ENCODE results near the gene CYTL1.

CYTL1 gene

GRCh38 chr4:4981427-4981826 is 37.8 kb downstream of the CYTL1 start:
- TF ChIP-seq, protein P1, sequence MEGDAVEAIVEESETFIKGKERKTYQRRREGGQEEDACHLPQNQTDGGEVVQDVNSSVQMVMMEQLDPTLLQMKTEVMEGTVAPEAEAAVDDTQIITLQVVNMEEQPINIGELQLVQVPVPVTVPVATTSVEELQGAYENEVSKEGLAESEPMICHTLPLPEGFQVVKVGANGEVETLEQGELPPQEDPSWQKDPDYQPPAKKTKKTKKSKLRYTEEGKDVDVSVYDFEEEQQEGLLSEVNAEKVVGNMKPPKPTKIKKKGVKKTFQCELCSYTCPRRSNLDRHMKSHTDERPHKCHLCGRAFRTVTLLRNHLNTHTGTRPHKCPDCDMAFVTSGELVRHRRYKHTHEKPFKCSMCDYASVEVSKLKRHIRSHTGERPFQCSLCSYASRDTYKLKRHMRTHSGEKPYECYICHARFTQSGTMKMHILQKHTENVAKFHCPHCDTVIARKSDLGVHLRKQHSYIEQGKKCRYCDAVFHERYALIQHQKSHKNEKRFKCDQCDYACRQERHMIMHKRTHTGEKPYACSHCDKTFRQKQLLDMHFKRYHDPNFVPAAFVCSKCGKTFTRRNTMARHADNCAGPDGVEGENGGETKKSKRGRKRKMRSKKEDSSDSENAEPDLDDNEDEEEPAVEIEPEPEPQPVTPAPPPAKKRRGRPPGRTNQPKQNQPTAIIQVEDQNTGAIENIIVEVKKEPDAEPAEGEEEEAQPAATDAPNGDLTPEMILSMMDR (IDR thresholded peaks at IDR 0.05; ENCODE audit: low read depth, low read length, missing control alignments), result no peak
- no peak overlapping the region for H3K4me3 ChIP-seq (ENCODE audit: low read depth, low read length)
- no peak for DNase-seq (ENCODE audit: low read depth)
- in situ Hi-C loops (cut with HindIII; ENCODE audit: low sequenced_read_pairs), result no loop called here

DNA sequence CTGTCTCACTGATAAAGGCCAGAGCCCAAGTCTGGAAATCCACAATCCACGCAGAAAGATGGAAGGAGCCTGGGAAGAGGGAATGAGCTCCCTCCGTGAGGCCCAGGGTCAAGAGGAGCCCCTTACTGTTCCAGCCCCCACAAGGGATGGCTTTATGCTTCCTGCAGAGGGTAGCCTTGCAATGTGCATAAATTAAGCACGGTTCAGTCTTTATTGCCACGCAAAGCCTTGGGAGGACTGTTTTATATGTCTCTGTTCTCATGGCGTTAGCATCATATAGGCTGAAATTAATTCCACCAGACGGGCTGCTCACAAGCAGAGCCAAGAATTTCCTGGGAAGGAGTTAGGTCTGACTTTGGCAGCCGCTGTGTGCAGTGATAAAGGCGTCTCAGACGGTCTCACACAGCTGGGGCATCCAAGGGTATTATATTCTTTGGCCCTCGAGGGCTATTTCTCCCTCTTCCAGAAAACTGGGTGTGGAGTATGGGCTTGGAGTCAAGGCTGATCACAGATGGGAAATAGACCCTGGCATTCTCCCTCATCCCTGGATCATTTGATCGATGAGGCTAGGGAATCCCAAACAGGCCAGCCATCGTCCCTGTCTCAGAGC is 38.5 kb downstream of the CYTL1 start:
- H3K4me3 ChIP-seq (ENCODE audit: low read depth, low read length), result no peak overlapping the region
- TF ChIP-seq, protein P1 (IDR thresholded peaks at IDR 0.05; ENCODE audit: low read depth, low read length, missing control alignments), result no peak
- DNase-seq (ENCODE audit: low read depth), result no peak
- in situ Hi-C loops (cut with HindIII; ENCODE audit: low sequenced_read_pairs), result no loop called here

DNA sequence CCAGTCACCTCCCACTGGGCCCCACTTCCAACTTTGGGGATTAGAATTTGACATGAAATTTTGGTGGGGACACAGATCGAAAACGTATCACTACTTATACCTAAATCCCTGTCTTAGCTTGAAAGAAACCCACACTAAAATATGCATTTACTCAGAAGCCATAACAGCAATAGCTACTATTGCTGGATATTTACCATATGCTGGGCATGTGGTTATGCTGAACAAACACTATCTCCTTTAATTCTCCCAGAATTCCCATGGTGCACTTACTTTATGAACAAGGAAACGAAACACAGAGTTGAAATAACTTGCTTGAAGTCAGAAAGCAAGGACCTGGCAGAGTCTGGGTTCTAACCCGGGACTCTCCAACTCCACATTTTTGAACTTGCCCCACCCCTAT is 39.3 kb downstream of the CYTL1 start:
- no peak overlapping the region for H3K4me3 ChIP-seq (ENCODE audit: low read depth, low read length)
- in situ Hi-C loops (cut with HindIII; ENCODE audit: low sequenced_read_pairs), result no loop called here
- DNase-seq (ENCODE audit: low read depth), result no peak

DNA sequence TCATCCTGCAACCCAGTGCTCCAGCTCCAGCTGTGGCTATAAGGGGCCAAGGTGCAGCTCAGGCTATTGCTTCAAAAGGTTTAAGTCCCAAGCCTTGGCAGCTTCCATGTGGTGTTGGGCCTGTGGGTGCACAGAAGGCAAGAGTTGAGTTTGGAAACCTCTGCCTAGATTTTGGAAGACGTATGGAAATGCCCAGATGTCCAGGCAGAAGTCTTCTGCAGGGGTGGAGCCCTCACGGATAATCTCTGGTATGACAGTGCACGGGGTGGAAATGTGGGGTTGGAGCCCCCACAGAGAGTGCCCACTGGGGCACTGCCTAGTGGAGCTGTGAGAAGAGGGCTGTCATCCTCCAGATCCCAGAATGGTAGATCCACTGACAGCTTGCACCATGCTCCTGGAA is 44.5 kb downstream of the CYTL1 start:
- in situ Hi-C loops (cut with HindIII; ENCODE audit: low sequenced_read_pairs), result no loop called here
- H3K4me3 ChIP-seq (ENCODE audit: low read depth, low read length), result no peak overlapping the region
- TF ChIP-seq, protein P1 (IDR thresholded peaks at IDR 0.05; ENCODE audit: low read depth, low read length, missing control alignments), result no peak
- no peak for DNase-seq (ENCODE audit: low read depth)

More for the DNA sequence above, 39.3 kb downstream of the CYTL1 start:
- TF ChIP-seq, protein P1 (IDR thresholded peaks at IDR 0.05; ENCODE audit: low read depth, low read length, missing control alignments), result no peak

GRCh38 chr4:4971796-4972195 is 47.5 kb downstream of the CYTL1 start:
- TF ChIP-seq, protein P1 (IDR thresholded peaks at IDR 0.05; ENCODE audit: low read depth, low read length, missing control alignments), result no peak
- in situ Hi-C loops (cut with HindIII; ENCODE audit: low sequenced_read_pairs), result no loop called here
- no peak overlapping the region for H3K4me3 ChIP-seq (ENCODE audit: low read depth, low read length)
- no peak for DNase-seq (ENCODE audit: low read depth)

DNA sequence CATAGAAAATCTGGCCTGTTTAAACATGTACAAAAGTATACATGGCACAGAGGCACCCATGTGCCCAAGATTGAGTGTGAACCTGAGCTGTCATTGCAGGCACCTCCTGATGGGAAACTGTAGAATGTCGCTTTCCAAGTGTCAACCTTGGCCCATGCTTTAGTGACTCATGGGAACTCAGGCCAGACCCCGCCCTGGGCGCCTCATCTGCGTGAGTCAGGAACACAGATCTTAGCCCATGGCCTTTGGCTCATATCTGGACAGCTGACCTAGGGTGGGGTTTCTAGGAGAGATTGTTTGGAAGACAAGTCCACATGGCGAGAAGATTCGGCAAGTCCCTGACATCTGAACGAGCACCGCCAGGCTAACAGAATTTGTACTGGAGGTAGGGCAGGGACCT is 50.0 kb downstream of the CYTL1 start:
- no peak for DNase-seq (ENCODE audit: low read depth)
- TF ChIP-seq, protein P1 (IDR thresholded peaks at IDR 0.05; ENCODE audit: low read depth, low read length, missing control alignments), result no peak
- no peak overlapping the region for H3K4me3 ChIP-seq (ENCODE audit: low read depth, low read length)
- in situ Hi-C loops (cut with HindIII; ENCODE audit: low sequenced_read_pairs), result no loop called here
